K562 (cell line): ENCODE results near the gene SLC66A2.

Experiments used
- EZH2 ChIP-seq: IDR thresholded peaks from 2 replicates; pipeline ENCODE4 v1.6.1; 2012; ENCODE audit warnings: low read depth, mild to moderate bottlenecking, inconsistent platforms, low read length, borderline replicate concordance
- HMG20B ChIP-seq: fragments of 250-450 bp; sonication (Bioruptor Pico); IDR thresholded peaks from 2 replicates; pipeline ENCODE4 v1.5.0; 2021; ENCODE audit warnings: mild to moderate bottlenecking
- POLR2AphosphoS2 ChIP-seq: IDR thresholded peaks from 2 replicates; pipeline ENCODE4 v1.6.1; 2012; ENCODE audit warnings: low read length, improper control_type of control experiment
- SP2 ChIP-seq: IDR thresholded peaks from 2 replicates; pipeline ENCODE4 v1.6.1; 2011; ENCODE audit warnings: mild to moderate bottlenecking, low read depth, low read length, moderate library complexity; ENCODE audit not compliant: poor library complexity, severe bottlenecking; ENCODE audit errors: extremely low read depth
- ZBTB43 ChIP-seq: sonication (generic); formaldehyde crosslinking; IDR thresholded peaks from 2 replicates; pipeline ENCODE4 v1.8.0; 2023; ENCODE audit warnings: mild to moderate bottlenecking, missing genetic modification reagents
- ZNF445 ChIP-seq: fragments of 250-450 bp; sonication (Bioruptor Pico); IDR thresholded peaks from 2 replicates; pipeline ENCODE4 v1.4.0; 2020; ENCODE audit warnings: low read depth, mild to moderate bottlenecking, moderate library complexity
- ZNF586 ChIP-seq: fragments of 450-650 bp; formaldehyde crosslinking; conservative IDR thresholded peaks from 2 replicates; pipeline ENCODE4 v1.4.0; 2020; ENCODE audit warnings: mild to moderate bottlenecking, moderate library complexity
- TF ChIP-seq, protein P1 (sequence below): sonication (generic); formaldehyde crosslinking; IDR thresholded peaks from 2 replicates; pipeline ENCODE4 v1.9.0; 2022; ENCODE audit warnings: mild to moderate bottlenecking, missing genetic modification reagents

DNA sequence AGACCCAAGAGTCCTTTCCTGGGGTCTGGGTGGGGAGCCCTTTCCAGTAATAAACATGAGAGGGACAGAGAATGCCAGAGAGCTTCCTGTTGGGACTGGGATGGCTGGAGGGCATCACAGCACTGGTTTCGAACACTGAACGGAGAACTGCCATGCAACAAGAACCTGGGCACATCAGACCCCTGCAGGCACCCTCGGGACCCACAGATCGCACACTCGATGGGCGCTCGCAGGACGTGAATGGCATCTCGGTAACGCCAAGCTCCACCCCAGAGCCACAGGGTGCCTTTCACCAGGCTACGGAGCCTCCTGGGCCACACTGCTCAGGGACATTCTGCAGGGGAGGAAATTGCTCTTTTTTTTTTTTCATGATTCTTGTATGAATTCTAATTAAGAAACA is 25.1 kb downstream of the SLC66A2 start:
- no peak for TF ChIP-seq EZH2
- TF ChIP-seq ZNF445 (CRISPR knock-in tag), result no peak
- TF ChIP-seq ZNF586, result no peak
- TF ChIP-seq ZBTB43 (CRISPR knock-in tag), result no peak
- no peak for TF ChIP-seq HMG20B
- TF ChIP-seq SP2, result no peak
- TF ChIP-seq POLR2AphosphoS2, result no peak
- TF ChIP-seq, protein P1, sequence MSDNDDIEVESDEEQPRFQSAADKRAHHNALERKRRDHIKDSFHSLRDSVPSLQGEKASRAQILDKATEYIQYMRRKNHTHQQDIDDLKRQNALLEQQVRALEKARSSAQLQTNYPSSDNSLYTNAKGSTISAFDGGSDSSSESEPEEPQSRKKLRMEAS (CRISPR knock-in tag), result no peak
